ENCODE data around the gene ARHGAP25. TPM values are rescaled to one million over a fixed set of nuclear protein-coding genes. Genes with fewer than 3 reads are reported as not detected.

The ARHGAP25 gene
- total RNA-seq, 4 donors from 2014 or later: 3.1 to 11.4 (median 6.6) TPM

DNA sequence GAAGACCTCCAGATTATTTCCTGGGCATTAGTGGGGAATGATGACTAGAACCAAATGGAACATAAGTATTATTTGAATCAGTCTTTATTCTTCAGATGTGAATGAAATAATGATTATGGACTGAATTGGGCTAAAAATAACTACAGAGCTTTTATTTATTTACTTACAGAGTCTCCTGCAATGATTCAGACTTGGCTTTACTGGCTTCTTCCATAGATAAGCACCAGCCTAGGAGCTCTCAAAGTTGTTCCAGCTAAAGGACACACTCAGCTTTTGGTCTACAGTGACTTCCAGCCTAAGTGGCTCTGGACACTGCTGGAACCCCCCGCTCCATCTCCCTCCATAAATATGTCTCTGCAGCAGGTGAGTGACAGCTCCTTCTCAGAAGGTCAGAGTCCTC, 24.3 kb upstream of the ARHGAP25 start:
- H3K9me3 ChIP-seq: no peaks in the 10 kb centered on the region
- no peak overlapping the region for H3K4me3 ChIP-seq
- H3K36me3 ChIP-seq: no peaks in the 10 kb centered on the region
- DNase-seq: no peak
- TF ChIP-seq, protein P1, sequence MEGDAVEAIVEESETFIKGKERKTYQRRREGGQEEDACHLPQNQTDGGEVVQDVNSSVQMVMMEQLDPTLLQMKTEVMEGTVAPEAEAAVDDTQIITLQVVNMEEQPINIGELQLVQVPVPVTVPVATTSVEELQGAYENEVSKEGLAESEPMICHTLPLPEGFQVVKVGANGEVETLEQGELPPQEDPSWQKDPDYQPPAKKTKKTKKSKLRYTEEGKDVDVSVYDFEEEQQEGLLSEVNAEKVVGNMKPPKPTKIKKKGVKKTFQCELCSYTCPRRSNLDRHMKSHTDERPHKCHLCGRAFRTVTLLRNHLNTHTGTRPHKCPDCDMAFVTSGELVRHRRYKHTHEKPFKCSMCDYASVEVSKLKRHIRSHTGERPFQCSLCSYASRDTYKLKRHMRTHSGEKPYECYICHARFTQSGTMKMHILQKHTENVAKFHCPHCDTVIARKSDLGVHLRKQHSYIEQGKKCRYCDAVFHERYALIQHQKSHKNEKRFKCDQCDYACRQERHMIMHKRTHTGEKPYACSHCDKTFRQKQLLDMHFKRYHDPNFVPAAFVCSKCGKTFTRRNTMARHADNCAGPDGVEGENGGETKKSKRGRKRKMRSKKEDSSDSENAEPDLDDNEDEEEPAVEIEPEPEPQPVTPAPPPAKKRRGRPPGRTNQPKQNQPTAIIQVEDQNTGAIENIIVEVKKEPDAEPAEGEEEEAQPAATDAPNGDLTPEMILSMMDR (IDR thresholded peaks at IDR 0.05): no peak
- no peak for TF ChIP-seq POLR2A (IDR thresholded peaks at IDR 0.05)
- no peaks in the 10 kb centered on the region for H3K4me1 ChIP-seq
- no peaks in the 10 kb centered on the region for H3K27me3 ChIP-seq
- intact Hi-C loops (cut with DNase I; ENCODE audit: low total_unique reads): no loop called here
- H3K27ac ChIP-seq: no peak overlapping the region

DNA sequence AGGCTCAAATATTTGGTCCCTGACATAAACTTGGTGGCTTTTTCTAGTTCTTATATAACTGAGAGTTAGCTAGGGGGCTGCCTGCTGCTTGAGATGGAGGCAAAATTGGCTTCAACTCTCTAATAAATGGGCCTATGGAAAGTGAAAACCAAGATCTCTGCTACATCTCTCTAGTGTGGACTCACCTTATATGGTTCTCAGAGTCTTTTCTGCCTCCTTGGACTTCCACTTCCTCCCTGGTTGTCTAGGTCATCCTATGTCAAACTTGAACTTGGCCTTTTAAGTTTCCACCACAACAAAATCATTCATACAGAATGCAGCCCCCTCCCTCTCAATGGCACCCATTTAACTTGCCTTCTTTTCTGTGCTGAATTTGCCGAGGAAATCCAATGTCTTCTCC, 23.9 kb upstream of the ARHGAP25 start:
- no peak for TF ChIP-seq POLR2A (IDR thresholded peaks at IDR 0.05)
- TF ChIP-seq, protein P1 (IDR thresholded peaks at IDR 0.05): no peak
- H3K27me3 ChIP-seq: no peaks in the 10 kb centered on the region
- no peak overlapping the region for H3K27ac ChIP-seq
- no peaks in the 10 kb centered on the region for H3K4me1 ChIP-seq
- DNase-seq: no peak
- no peak overlapping the region for H3K4me3 ChIP-seq
- H3K9me3 ChIP-seq: no peaks in the 10 kb centered on the region
- intact Hi-C loops (cut with DNase I; ENCODE audit: low total_unique reads): no loop called here
- no peaks in the 10 kb centered on the region for H3K36me3 ChIP-seq

GRCh38 chr2:68714866-68715265, 19.7 kb upstream of the ARHGAP25 start:
- TF ChIP-seq POLR2A (IDR thresholded peaks at IDR 0.05): no peak
- TF ChIP-seq, protein P1 (IDR thresholded peaks at IDR 0.05): no peak
- DNase-seq: no peak
- no peaks in the 10 kb centered on the region for H3K36me3 ChIP-seq
- intact Hi-C loops (cut with DNase I; ENCODE audit: low total_unique reads): no loop called here
- no peaks in the 10 kb centered on the region for H3K9me3 ChIP-seq
- no peaks in the 10 kb centered on the region for H3K27me3 ChIP-seq
- no peaks in the 10 kb centered on the region for H3K4me1 ChIP-seq
- H3K4me3 ChIP-seq: no peak overlapping the region
- no peak overlapping the region for H3K27ac ChIP-seq

DNA sequence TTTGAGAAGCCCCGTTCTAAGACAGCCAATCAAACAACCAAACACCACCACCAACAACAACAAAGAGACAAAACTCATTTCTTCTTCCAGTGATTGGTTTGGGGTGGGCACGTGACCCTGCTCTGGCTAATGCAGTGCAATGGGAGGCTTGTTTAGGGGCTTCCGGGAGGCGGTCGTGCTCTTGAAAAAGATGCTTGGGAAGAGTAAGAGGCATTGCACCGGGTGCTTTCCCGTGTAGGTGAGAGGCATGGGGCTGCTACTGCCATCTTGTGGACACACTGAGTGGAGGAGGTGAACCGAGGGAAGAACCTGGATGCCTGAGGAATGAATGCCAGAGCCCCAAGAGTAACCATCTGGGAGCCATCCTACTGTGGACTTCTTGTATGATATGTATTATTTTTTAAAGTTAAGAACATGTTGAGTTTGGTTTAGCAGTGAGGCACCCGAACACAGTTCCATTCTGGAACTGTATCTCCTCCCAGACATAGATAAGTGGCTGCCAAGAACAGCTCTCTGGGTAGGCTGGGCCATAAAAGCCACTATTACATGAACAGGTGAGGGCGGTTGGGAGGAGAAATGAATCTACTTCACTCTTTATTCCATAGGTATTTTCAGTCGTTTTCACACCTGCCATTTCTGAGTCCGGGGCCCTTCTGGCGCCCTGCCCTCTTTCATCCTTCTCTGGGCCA, 19.1 kb upstream of the ARHGAP25 start:
- TF ChIP-seq, protein P1 (IDR thresholded peaks at IDR 0.05): peak; percentile 24 to 54 (median 35)
- TF ChIP-seq POLR2A (IDR thresholded peaks at IDR 0.05): no peak
- no peak overlapping the region for H3K27ac ChIP-seq

DNA sequence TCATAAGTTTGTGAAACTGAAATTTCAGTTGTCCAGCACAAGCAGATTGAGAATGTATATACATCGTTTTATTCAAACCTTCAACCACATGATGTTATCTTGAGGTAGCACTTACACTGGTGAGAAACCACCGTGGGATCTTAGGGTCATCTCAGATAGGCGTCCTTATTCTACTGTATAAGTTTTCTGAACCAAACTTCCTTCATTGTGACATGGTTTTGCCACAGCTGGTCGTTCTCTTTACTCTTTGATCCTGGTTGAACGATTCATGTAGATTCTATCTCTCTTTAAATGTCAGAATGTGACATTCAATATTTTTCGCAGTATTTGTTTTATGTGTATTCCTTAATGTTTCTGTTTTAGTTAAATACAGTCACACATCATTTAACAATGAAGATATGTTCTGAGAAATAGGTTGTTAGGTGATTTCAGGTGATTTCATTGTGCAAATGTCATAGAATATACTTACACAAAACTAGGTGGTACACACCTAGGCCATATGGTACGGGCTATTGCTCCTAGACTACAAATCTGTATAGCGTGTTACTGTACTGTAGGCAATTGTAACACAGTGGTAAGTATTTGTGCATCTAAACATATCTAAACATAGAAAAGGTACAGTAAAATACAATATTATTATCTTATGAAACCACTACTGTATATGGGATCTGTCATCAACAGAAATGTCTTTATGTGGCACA, 17.9 kb upstream of the ARHGAP25 start:
- no peaks in the 10 kb centered on the region for H3K27me3 ChIP-seq
- intact Hi-C loops (cut with DNase I; ENCODE audit: low total_unique reads): no loop called here
- no peaks in the 10 kb centered on the region for H3K9me3 ChIP-seq
- H3K27ac ChIP-seq: no peak overlapping the region
- TF ChIP-seq, protein P1 (IDR thresholded peaks at IDR 0.05): no peak
- TF ChIP-seq POLR2A (IDR thresholded peaks at IDR 0.05): no peak
- no peaks in the 10 kb centered on the region for H3K36me3 ChIP-seq
- no peaks in the 10 kb centered on the region for H3K4me1 ChIP-seq
- no peak overlapping the region for H3K4me3 ChIP-seq
- DNase-seq: no peak

More for the DNA sequence above, 19.1 kb upstream of the ARHGAP25 start:
- Histone ChIP-seq H3K36me3 (no peaks in the 10 kb centered on the region), H3K4me1 (no peaks in the 10 kb centered on the region), H3K9me3 (no peaks in the 10 kb centered on the region), H3K4me3 (no peak overlapping the region), H3K27me3 (no peaks in the 10 kb centered on the region)
- intact Hi-C loops (cut with DNase I; ENCODE audit: low total_unique reads): no loop called here
- DNase-seq: peak; percentile 33 to 39
